ENCODE data around the gene BORCS5.

DNA sequence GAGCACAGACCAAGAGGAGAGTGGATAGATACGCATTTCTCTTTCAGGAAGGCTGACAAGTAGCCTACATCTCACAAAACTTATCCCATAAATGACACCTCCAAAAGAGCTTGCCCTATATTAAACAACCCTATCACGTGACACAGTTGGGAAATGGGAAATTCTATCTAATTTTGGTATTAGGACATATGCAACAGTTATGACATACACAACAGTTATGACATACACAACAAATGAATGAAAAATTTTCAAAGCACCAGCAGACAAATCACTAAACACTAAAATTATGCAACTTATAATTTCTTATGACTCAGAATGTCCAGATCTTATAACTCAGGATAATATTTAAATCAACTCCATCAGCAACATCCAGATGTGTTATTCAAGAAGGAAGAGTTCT, 151.7 kb downstream of the BORCS5 start:
- TF ChIP-seq POLR2AphosphoS5 (IDR thresholded peaks at IDR 0.05; ENCODE audit: low read depth) = no peak
- TF ChIP-seq CTCF (IDR thresholded peaks at IDR 0.05; ENCODE audit: insufficient read depth, low read length) = no peak
- TF ChIP-seq REST (IDR thresholded peaks at IDR 0.05; ENCODE audit: insufficient replicate concordance, low read depth) = no peak
- no peak for TF ChIP-seq GABPA (IDR thresholded peaks at IDR 0.05; ENCODE audit: low read depth)

Measured in HL-60 (cell line).